Smooth muscle cell (in vitro differentiated cells): ENCODE data around the gene CACNA1D. TPM values are rescaled to one million over a fixed set of nuclear protein-coding genes. Genes with fewer than 3 reads are reported as not detected.

ENCODE experiments used
- DNase-seq: peaks from one replicate; lab custom pipeline; 2025; ENCODE audit not compliant: unreplicated experiment; lab: John Stamatoyannopoulos, UW
- H2AFZ ChIP-seq: fragments of 200-600 bp; sonication (generic); 2 replicates; pipeline ENCODE4 v1.6.0; 2016; ENCODE audit warnings: antibody characterized with exemption, low read depth, mild to moderate bottlenecking
- H3F3A ChIP-seq: fragments of 200-600 bp; sonication (generic); 2 replicates; pipeline ENCODE4 v1.6.0; 2017; ENCODE audit warnings: antibody characterized with exemption, low read depth
- H3K27ac ChIP-seq: fragments of 200-600 bp; sonication (generic); 2 replicates; pipeline ENCODE4 v1.5.1; 2016; ENCODE audit warnings: low read depth, mild to moderate bottlenecking
- H3K27me3 ChIP-seq: fragments of 200-600 bp; sonication (generic); 2 replicates; pipeline ENCODE4 v1.6.1; 2016; ENCODE audit warnings: low read depth, mild to moderate bottlenecking
- H3K36me3 ChIP-seq: fragments of 200-600 bp; sonication (generic); 2 replicates; pipeline ENCODE4 v1.5.1; 2016; ENCODE audit warnings: low read depth
- H3K4me1 ChIP-seq: fragments of 200-600 bp; sonication (generic); 2 replicates; pipeline ENCODE4 v1.5.1; 2016; ENCODE audit warnings: low read depth
- H3K4me2 ChIP-seq: fragments of 200-600 bp; sonication (generic); 2 replicates; pipeline ENCODE4 v1.6.0; 2016; ENCODE audit warnings: mild to moderate bottlenecking
- H3K4me3 ChIP-seq: fragments of 200-600 bp; sonication (generic); 2 replicates; pipeline ENCODE4 v1.5.1; 2016; ENCODE audit warnings: mild to moderate bottlenecking
- H3K79me2 ChIP-seq: fragments of 200-600 bp; sonication (generic); 2 replicates; pipeline ENCODE4 v1.6.0; 2016; ENCODE audit warnings: low read depth, mild to moderate bottlenecking
- H3K9ac ChIP-seq: fragments of 200-600 bp; sonication (generic); 2 replicates; pipeline ENCODE4 v1.6.0; 2016; ENCODE audit warnings: low read depth
- H3K9me3 ChIP-seq: fragments of 200-600 bp; sonication (generic); replicated peaks from 2 replicates; pipeline ENCODE4 v1.5.1; 2016; ENCODE audit warnings: low read depth
- H4K20me1 ChIP-seq: fragments of 200-600 bp; sonication (generic); 2 replicates; pipeline ENCODE4 v1.6.0; 2016; ENCODE audit warnings: low read depth
- WGBS: methylation state at CpG from one replicate; pipeline ENCODE4 v1.1.7; 2016; ENCODE audit warnings: low lambda C conversion rate; 5-methylcytosine and 5-hydroxymethylcytosine counted together
- polyA plus RNA-seq: library from polyadenylated mRNA; unstranded; fragments of >200 nt; fragmentation: Nextera tagmentation; extraction: Ambion mirVana; gene quantifications from 2 replicates; pipeline ENCODE4 v1.2.1, GENCODE V29; 2016
- total RNA-seq: library from RNA; depleted of rRNA; stranded (reverse); fragments of >200 nt; gene quantifications from 2 replicates; pipeline ENCODE4 v1.2.3, GENCODE V29; 2014
- TF ChIP-seq, protein P1 (sequence below): fragments of 200-600 bp; sonication (generic); IDR thresholded peaks from 2 replicates; pipeline ENCODE4 v1.5.1; 2017; ENCODE audit warnings: borderline replicate concordance, mild to moderate bottlenecking, antibody characterized with exemption; ENCODE audit not compliant: insufficient read depth, poor library complexity, severe bottlenecking

CACNA1D gene
- total and polyA plus RNA-seq, 2 experiments from 2014 or later, result 0.63 to 1.4 TPM

DNA sequence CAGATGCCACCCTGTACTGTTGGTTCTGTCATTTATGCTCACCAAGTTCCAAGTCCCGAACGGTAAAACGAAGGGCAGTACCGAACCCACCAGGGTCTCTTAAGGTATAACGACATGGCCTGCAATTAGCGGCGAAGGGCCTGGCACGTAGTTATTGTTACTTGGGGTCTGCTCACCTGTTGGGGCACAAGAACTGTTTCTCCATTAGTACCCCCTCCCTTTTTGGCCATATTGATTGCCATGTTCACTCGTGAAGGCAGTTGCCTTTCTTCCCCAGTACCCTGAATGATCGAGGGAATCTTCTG lies 352.4 kb downstream of the CACNA1D start:
- Histone ChIP-seq H3K9ac (no peak overlapping the region), H3K4me3 (peak overlapping the region; percentile 75), H4K20me1 (no peaks in the 10 kb centered on the region), H3F3A (no peaks in the 10 kb centered on the region), H2AFZ (no peak overlapping the region), H3K27me3 (peaks cover 42% of the 10 kb centered on the region), H3K4me1 (peaks cover 3% of the 10 kb centered on the region), H3K27ac (no peak overlapping the region), H3K36me3 (no peaks in the 10 kb centered on the region), H3K9me3 (no peaks in the 10 kb centered on the region), H3K79me2 (no peaks in the 10 kb centered on the region), H3K4me2 (peak overlapping the region; percentile 97)
- WGBS, result 71% methylated on average over 10 of the region's 10 CpGs
- TF ChIP-seq, protein P1, sequence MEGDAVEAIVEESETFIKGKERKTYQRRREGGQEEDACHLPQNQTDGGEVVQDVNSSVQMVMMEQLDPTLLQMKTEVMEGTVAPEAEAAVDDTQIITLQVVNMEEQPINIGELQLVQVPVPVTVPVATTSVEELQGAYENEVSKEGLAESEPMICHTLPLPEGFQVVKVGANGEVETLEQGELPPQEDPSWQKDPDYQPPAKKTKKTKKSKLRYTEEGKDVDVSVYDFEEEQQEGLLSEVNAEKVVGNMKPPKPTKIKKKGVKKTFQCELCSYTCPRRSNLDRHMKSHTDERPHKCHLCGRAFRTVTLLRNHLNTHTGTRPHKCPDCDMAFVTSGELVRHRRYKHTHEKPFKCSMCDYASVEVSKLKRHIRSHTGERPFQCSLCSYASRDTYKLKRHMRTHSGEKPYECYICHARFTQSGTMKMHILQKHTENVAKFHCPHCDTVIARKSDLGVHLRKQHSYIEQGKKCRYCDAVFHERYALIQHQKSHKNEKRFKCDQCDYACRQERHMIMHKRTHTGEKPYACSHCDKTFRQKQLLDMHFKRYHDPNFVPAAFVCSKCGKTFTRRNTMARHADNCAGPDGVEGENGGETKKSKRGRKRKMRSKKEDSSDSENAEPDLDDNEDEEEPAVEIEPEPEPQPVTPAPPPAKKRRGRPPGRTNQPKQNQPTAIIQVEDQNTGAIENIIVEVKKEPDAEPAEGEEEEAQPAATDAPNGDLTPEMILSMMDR, result no peak
- DNase-seq, result no peak

DNA sequence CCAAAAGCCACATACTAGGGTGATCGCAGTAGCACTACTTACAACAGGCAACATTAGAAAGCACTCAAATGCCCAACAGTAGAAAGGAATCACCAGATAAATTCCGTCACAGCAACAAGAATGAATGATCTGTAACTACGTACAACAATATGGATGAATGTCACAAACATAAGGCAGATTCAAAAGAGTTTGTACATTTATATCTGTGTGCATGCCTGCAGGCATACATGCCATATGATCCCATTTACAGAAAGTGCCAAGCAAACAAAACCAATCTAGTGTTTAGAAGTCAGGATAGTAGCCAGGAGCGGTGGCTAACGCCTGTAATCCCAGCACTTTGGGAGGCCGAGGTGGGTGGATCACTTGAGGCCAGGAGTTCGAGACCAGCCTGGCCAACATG lies 355.5 kb downstream of the CACNA1D start:
- H2AFZ ChIP-seq, result no peak overlapping the region
- 98% methylated on average over 7 of the region's 7 CpGs for WGBS

DNA sequence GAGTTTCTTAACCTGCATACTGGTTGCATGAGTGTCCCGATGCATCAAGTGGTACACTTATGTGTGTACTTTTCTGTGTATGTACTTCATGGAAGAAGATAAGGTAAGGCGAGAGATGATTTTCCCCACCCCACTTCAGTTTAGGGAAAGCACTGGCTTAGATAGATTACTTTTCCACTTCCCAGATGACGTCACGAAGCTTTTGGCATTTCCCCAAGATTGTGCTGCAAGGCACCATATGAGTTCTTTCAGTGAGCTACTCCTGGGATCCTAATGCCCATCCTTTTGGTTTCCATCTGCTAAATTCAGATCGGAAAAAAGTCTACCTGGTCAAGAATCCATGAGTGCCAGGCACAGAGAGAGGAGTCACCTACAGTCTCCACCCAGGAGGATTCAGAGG lies 356.5 kb downstream of the CACNA1D start:
- Histone ChIP-seq H3K27me3 (peaks cover 30% of the 10 kb centered on the region), H3K4me3 (no peak overlapping the region), H3K4me1 (peaks cover 3% of the 10 kb centered on the region), H2AFZ (no peak overlapping the region), H3K9ac (no peak overlapping the region), H3K27ac (no peak overlapping the region), H3K36me3 (no peaks in the 10 kb centered on the region), H3F3A (no peaks in the 10 kb centered on the region), H3K4me2 (no peak overlapping the region), H3K9me3 (no peaks in the 10 kb centered on the region), H4K20me1 (no peaks in the 10 kb centered on the region), H3K79me2 (no peaks in the 10 kb centered on the region)
- TF ChIP-seq, protein P1, result no peak
- 78% methylated on average over 5 of the region's 5 CpGs for WGBS
- no peak for DNase-seq

More for the DNA sequence above, 355.5 kb downstream of the CACNA1D start:
- no peaks in the 10 kb centered on the region for H3K36me3 ChIP-seq
- H3K9ac ChIP-seq, result no peak overlapping the region
- TF ChIP-seq, protein P1, result no peak
- H3K4me2 ChIP-seq, result no peak overlapping the region
- no peaks in the 10 kb centered on the region for H3K9me3 ChIP-seq
- no peaks in the 10 kb centered on the region for H3K79me2 ChIP-seq
- peaks cover 40% of the 10 kb centered on the region for H3K27me3 ChIP-seq
- no peaks in the 10 kb centered on the region for H4K20me1 ChIP-seq
- H3K4me3 ChIP-seq, result no peak overlapping the region
- no peak for DNase-seq
- peaks cover 3% of the 10 kb centered on the region for H3K4me1 ChIP-seq
- no peak overlapping the region for H3K27ac ChIP-seq
- H3F3A ChIP-seq, result no peaks in the 10 kb centered on the region

DNA sequence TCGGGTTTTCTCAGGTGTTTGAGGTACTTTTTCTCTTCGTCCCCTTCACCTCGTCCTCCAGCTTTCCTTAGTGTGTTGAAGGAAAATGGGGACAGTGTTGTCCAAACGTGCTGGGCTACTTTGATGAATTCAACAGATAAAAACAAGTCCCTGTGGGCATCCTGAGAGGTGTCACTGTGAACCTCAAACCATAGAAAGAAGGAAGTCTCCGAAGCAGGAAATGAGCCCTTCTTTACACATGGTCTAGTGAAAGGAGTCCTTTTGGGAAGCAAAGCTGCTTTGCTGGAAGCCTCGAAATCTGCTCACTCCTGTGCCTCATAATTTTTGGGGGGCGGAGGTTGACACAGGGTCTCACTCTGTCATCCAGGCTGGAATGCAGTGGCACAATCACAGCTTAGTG lies 362.6 kb downstream of the CACNA1D start:
- no peak overlapping the region for H3K9ac ChIP-seq
- WGBS, result 77% methylated on average over 7 of the region's 7 CpGs

More for the DNA sequence above, 362.6 kb downstream of the CACNA1D start:
- H2AFZ ChIP-seq, result no peak overlapping the region
- no peaks in the 10 kb centered on the region for H3K4me1 ChIP-seq
- H3K4me2 ChIP-seq, result no peak overlapping the region
- no peak for DNase-seq
- no peak overlapping the region for H3K27ac ChIP-seq
- H3K27me3 ChIP-seq, result no peaks in the 10 kb centered on the region
- no peaks in the 10 kb centered on the region for H3K79me2 ChIP-seq
- no peaks in the 10 kb centered on the region for H4K20me1 ChIP-seq
- H3K4me3 ChIP-seq, result no peak overlapping the region
- no peaks in the 10 kb centered on the region for H3K36me3 ChIP-seq
- TF ChIP-seq, protein P1, result no peak
- H3K9me3 ChIP-seq, result no peaks in the 10 kb centered on the region
- no peaks in the 10 kb centered on the region for H3F3A ChIP-seq
